Smooth muscle cell (in vitro differentiated cells): ENCODE results near the gene INPP4A. TPM values are rescaled to one million over a fixed set of nuclear protein-coding genes. Genes with fewer than 3 reads are reported as not detected.

ENCODE experiments used
- DNase-seq: peaks from one replicate; lab custom pipeline; 2025; ENCODE audit not compliant: unreplicated experiment; lab: John Stamatoyannopoulos, UW
- H2AFZ ChIP-seq: fragments of 200-600 bp; sonication (generic); 2 replicates; pipeline ENCODE4 v1.6.0; 2016; ENCODE audit warnings: antibody characterized with exemption, low read depth, mild to moderate bottlenecking
- H3F3A ChIP-seq: fragments of 200-600 bp; sonication (generic); 2 replicates; pipeline ENCODE4 v1.6.0; 2017; ENCODE audit warnings: antibody characterized with exemption, low read depth
- H3K27ac ChIP-seq: fragments of 200-600 bp; sonication (generic); 2 replicates; pipeline ENCODE4 v1.5.1; 2016; ENCODE audit warnings: low read depth, mild to moderate bottlenecking
- H3K27me3 ChIP-seq: fragments of 200-600 bp; sonication (generic); 2 replicates; pipeline ENCODE4 v1.6.1; 2016; ENCODE audit warnings: low read depth, mild to moderate bottlenecking
- H3K36me3 ChIP-seq: fragments of 200-600 bp; sonication (generic); 2 replicates; pipeline ENCODE4 v1.5.1; 2016; ENCODE audit warnings: low read depth
- H3K4me1 ChIP-seq: fragments of 200-600 bp; sonication (generic); 2 replicates; pipeline ENCODE4 v1.5.1; 2016; ENCODE audit warnings: low read depth
- H3K4me2 ChIP-seq: fragments of 200-600 bp; sonication (generic); 2 replicates; pipeline ENCODE4 v1.6.0; 2016; ENCODE audit warnings: mild to moderate bottlenecking
- H3K4me3 ChIP-seq: fragments of 200-600 bp; sonication (generic); 2 replicates; pipeline ENCODE4 v1.5.1; 2016; ENCODE audit warnings: mild to moderate bottlenecking
- H3K79me2 ChIP-seq: fragments of 200-600 bp; sonication (generic); 2 replicates; pipeline ENCODE4 v1.6.0; 2016; ENCODE audit warnings: low read depth, mild to moderate bottlenecking
- H3K9ac ChIP-seq: fragments of 200-600 bp; sonication (generic); 2 replicates; pipeline ENCODE4 v1.6.0; 2016; ENCODE audit warnings: low read depth
- H3K9me3 ChIP-seq: fragments of 200-600 bp; sonication (generic); replicated peaks from 2 replicates; pipeline ENCODE4 v1.5.1; 2016; ENCODE audit warnings: low read depth
- H4K20me1 ChIP-seq: fragments of 200-600 bp; sonication (generic); 2 replicates; pipeline ENCODE4 v1.6.0; 2016; ENCODE audit warnings: low read depth
- CTCF ChIP-seq: fragments of 200-600 bp; sonication (generic); IDR thresholded peaks from 2 replicates; pipeline ENCODE4 v1.5.1; 2017; ENCODE audit warnings: borderline replicate concordance, mild to moderate bottlenecking, antibody characterized with exemption; ENCODE audit not compliant: insufficient read depth, poor library complexity, severe bottlenecking
- WGBS: methylation state at CpG from one replicate; pipeline ENCODE4 v1.1.7; 2016; ENCODE audit warnings: low lambda C conversion rate; 5-methylcytosine and 5-hydroxymethylcytosine counted together
- polyA plus RNA-seq: library from polyadenylated mRNA; unstranded; fragments of >200 nt; fragmentation: Nextera tagmentation; extraction: Ambion mirVana; gene quantifications from 2 replicates; pipeline ENCODE4 v1.2.1, GENCODE V29; 2016
- total RNA-seq: library from RNA; depleted of rRNA; stranded (reverse); fragments of >200 nt; gene quantifications from 2 replicates; pipeline ENCODE4 v1.2.3, GENCODE V29; 2014

The INPP4A gene
- total and polyA plus RNA-seq, 2 experiments from 2014 or later, result 10.1 to 17.3 TPM

- Histone ChIP-seq H3K9me3 (no peaks in the 10 kb centered on the region), H2AFZ (peak overlapping the region; percentile 20)
- WGBS, result 88% methylated on average over 7 of the region's 7 CpGs
These were observed 2.8 kb upstream of the INPP4A start for GRCh38 chr2:98441706-98442450.

GRCh38 chr2:98442488-98442887 lies 2.2 kb upstream of the INPP4A start:
- DNase-seq, result no peak
- Histone ChIP-seq H3K9ac (no peak overlapping the region), H3F3A (peaks cover 18% of the 10 kb centered on the region), H3K27ac (no peak overlapping the region), H4K20me1 (peaks cover 19% of the 10 kb centered on the region), H3K4me3 (no peak overlapping the region), H3K79me2 (peaks cover 23% of the 10 kb centered on the region), H3K36me3 (no peaks in the 10 kb centered on the region), H3K9me3 (no peaks in the 10 kb centered on the region), H3K4me2 (no peak overlapping the region), H3K4me1 (peaks cover 19% of the 10 kb centered on the region), H3K27me3 (no peaks in the 10 kb centered on the region), H2AFZ (peak overlapping the region; percentile 20)
- WGBS, result 64% methylated on average over 4 of the region's 4 CpGs
- TF ChIP-seq CTCF, result no peak

More at GRCh38 chr2:98441706-98442450, 2.8 kb upstream of the INPP4A start:
- Histone ChIP-seq H3K79me2 (peaks cover 17% of the 10 kb centered on the region), H3K4me1 (peaks cover 16% of the 10 kb centered on the region), H3K27ac (no peak overlapping the region), H4K20me1 (peaks cover 13% of the 10 kb centered on the region), H3K36me3 (no peaks in the 10 kb centered on the region), H3K4me2 (no peak overlapping the region), H3F3A (peaks cover 18% of the 10 kb centered on the region), H3K27me3 (no peaks in the 10 kb centered on the region), H3K4me3 (no peak overlapping the region), H3K9ac (no peak overlapping the region)
- DNase-seq, result no peak
- no peak for TF ChIP-seq CTCF

GRCh38 chr2:98445177-98445682 lies 572 bp downstream of the INPP4A start:
- Histone ChIP-seq H3K79me2 (peaks cover 49% of the 10 kb centered on the region), H3K4me2 (peak overlapping the region; percentile 92), H3K9me3 (no peaks in the 10 kb centered on the region), H3K4me3 (peak overlapping the region; percentile 77), H4K20me1 (peaks cover 44% of the 10 kb centered on the region), H3F3A (peaks cover 18% of the 10 kb centered on the region), H3K9ac (peak overlapping the region; percentile 68), H3K36me3 (no peaks in the 10 kb centered on the region), H3K27me3 (no peaks in the 10 kb centered on the region), H3K27ac (peak overlapping the region; percentile 26), H2AFZ (peak overlapping the region; percentile 96), H3K4me1 (peaks cover 19% of the 10 kb centered on the region)
- no peak for DNase-seq
- WGBS, result 2% methylated on average over 28 of the region's 34 CpGs
- TF ChIP-seq CTCF, result no peak
